Ectodermal cell (in vitro differentiated cells): ENCODE data around the gene CLSTN2.

Source experiments
- H3K27ac ChIP-seq: 2 replicates; pipeline ENCODE4 v1.7.0; 2013; ENCODE audit warnings: mild to moderate bottlenecking, low read depth, low read length; ENCODE audit not compliant: insufficient read depth, poor library complexity, severe bottlenecking
- H3K27me3 ChIP-seq: 2 replicates; pipeline ENCODE4 v1.7.0; 2013; ENCODE audit warnings: mild to moderate bottlenecking, low read length; ENCODE audit not compliant: insufficient read depth, control insufficient read depth, poor library complexity, severe bottlenecking
- H3K36me3 ChIP-seq: one replicate; pipeline ENCODE4 v1.7.0; 2013; ENCODE audit warnings: low read length; ENCODE audit not compliant: control insufficient read depth, insufficient read depth
- H3K4me1 ChIP-seq: one replicate; pipeline ENCODE4 v1.7.0; 2013; ENCODE audit warnings: low read length; ENCODE audit not compliant: control insufficient read depth, insufficient read depth
- H3K4me3 ChIP-seq: 2 replicates; pipeline ENCODE4 v1.7.0; 2013; ENCODE audit warnings: low read depth, low read length, control low read depth; ENCODE audit not compliant: insufficient read depth
- H3K9me3 ChIP-seq: 2 replicates; pipeline ENCODE4 v1.7.0; 2013; ENCODE audit warnings: mild to moderate bottlenecking, low read length, moderate library complexity; ENCODE audit not compliant: control insufficient read depth
- WGBS, 2 experiments: methylation state at CpG; one replicate each; pipeline ENCODE4 v1.1.7; 2013; ENCODE audit warnings: missing lambda C conversion rate in 2 of 2; 5-methylcytosine and 5-hydroxymethylcytosine counted together

CLSTN2 gene

GRCh38 chr3:139940622-139941021 lies 5.6 kb downstream of the CLSTN2 start:
- H3K9me3 ChIP-seq, result no peaks in the 10 kb centered on the region
- no peaks in the 10 kb centered on the region for H3K4me1 ChIP-seq
- no peak overlapping the region for H3K4me3 ChIP-seq
- H3K27ac ChIP-seq, result no peak overlapping the region
- H3K27me3 ChIP-seq, result peaks cover 20% of the 10 kb centered on the region
- WGBS, 2 experiments, result 71 to 82% methylated on average over 1 of the region's 1 CpG
- H3K36me3 ChIP-seq, result no peaks in the 10 kb centered on the region

- Histone ChIP-seq H3K27me3 (peaks cover 10% of the 10 kb centered on the region), H3K9me3 (no peaks in the 10 kb centered on the region), H3K27ac (no peak overlapping the region), H3K4me1 (no peaks in the 10 kb centered on the region), H3K4me3 (no peak overlapping the region), H3K36me3 (no peaks in the 10 kb centered on the region)
- 85 to 93% methylated on average over 4 of the region's 4 CpGs for WGBS, 2 experiments
Observed at GRCh38 chr3:139941580-139941979, 6.6 kb downstream of the CLSTN2 start.

GRCh38 chr3:139944256-139944910 lies 9.4 kb downstream of the CLSTN2 start:
- WGBS, 2 experiments, result 94% methylated on average over 7 of the region's 7 CpGs

GRCh38 chr3:139945386-139945785 lies 10.4 kb downstream of the CLSTN2 start:
- no peak overlapping the region for H3K4me3 ChIP-seq
- H3K36me3 ChIP-seq, result no peaks in the 10 kb centered on the region
- 96 to 100% methylated on average over 2 to 4 of the region's 4 CpGs for WGBS, 2 experiments
- no peaks in the 10 kb centered on the region for H3K27me3 ChIP-seq
- H3K4me1 ChIP-seq, result no peaks in the 10 kb centered on the region
- no peak overlapping the region for H3K27ac ChIP-seq
- no peaks in the 10 kb centered on the region for H3K9me3 ChIP-seq

More at GRCh38 chr3:139944256-139944910, 9.4 kb downstream of the CLSTN2 start:
- Histone ChIP-seq H3K4me3 (no peak overlapping the region), H3K27ac (no peak overlapping the region), H3K9me3 (no peaks in the 10 kb centered on the region), H3K4me1 (no peaks in the 10 kb centered on the region), H3K27me3 (no peaks in the 10 kb centered on the region), H3K36me3 (no peaks in the 10 kb centered on the region)

GRCh38 chr3:139945942-139946341 lies 11.0 kb downstream of the CLSTN2 start:
- H3K36me3 ChIP-seq, result no peaks in the 10 kb centered on the region
- no peak overlapping the region for H3K27ac ChIP-seq
- H3K9me3 ChIP-seq, result no peaks in the 10 kb centered on the region
- no peak overlapping the region for H3K4me3 ChIP-seq
- no peaks in the 10 kb centered on the region for H3K4me1 ChIP-seq
- no peaks in the 10 kb centered on the region for H3K27me3 ChIP-seq

GRCh38 chr3:139948467-139948866 lies 13.5 kb downstream of the CLSTN2 start:
- Histone ChIP-seq H3K9me3 (no peaks in the 10 kb centered on the region), H3K4me3 (no peak overlapping the region), H3K36me3 (no peaks in the 10 kb centered on the region), H3K27ac (no peak overlapping the region), H3K4me1 (no peaks in the 10 kb centered on the region), H3K27me3 (no peaks in the 10 kb centered on the region)

- Histone ChIP-seq H3K27me3 (no peaks in the 10 kb centered on the region), H3K4me3 (no peak overlapping the region), H3K27ac (no peak overlapping the region), H3K36me3 (no peaks in the 10 kb centered on the region), H3K4me1 (no peaks in the 10 kb centered on the region), H3K9me3 (no peaks in the 10 kb centered on the region)
- WGBS, 2 experiments, result 90 to 91% methylated on average over 6 of the region's 6 CpGs
Observed at GRCh38 chr3:139948898-139949297, 13.9 kb downstream of the CLSTN2 start.

GRCh38 chr3:139953131-139953910 lies 18.3 kb downstream of the CLSTN2 start:
- H3K4me1 ChIP-seq, result no peaks in the 10 kb centered on the region
- no peaks in the 10 kb centered on the region for H3K36me3 ChIP-seq
- no peaks in the 10 kb centered on the region for H3K9me3 ChIP-seq
- no peak overlapping the region for H3K27ac ChIP-seq
- WGBS, 2 experiments, result 71 to 73% methylated on average over 2 of the region's 2 CpGs
- H3K4me3 ChIP-seq, result no peak overlapping the region
- H3K27me3 ChIP-seq, result no peaks in the 10 kb centered on the region

- H3K36me3 ChIP-seq, result no peaks in the 10 kb centered on the region
- no peak overlapping the region for H3K27ac ChIP-seq
- no peaks in the 10 kb centered on the region for H3K9me3 ChIP-seq
- H3K4me3 ChIP-seq, result no peak overlapping the region
- no peaks in the 10 kb centered on the region for H3K27me3 ChIP-seq
- no peaks in the 10 kb centered on the region for H3K4me1 ChIP-seq
- 90 to 94% methylated on average over 3 of the region's 3 CpGs for WGBS, 2 experiments
Observed at GRCh38 chr3:139954146-139954860, 19.3 kb downstream of the CLSTN2 start.

- H3K27ac ChIP-seq, result no peak overlapping the region
- H3K4me1 ChIP-seq, result no peaks in the 10 kb centered on the region
- H3K4me3 ChIP-seq, result no peak overlapping the region
- 72 to 85% methylated on average over 4 of the region's 4 CpGs for WGBS, 2 experiments
- H3K27me3 ChIP-seq, result no peaks in the 10 kb centered on the region
- H3K9me3 ChIP-seq, result no peaks in the 10 kb centered on the region
- no peaks in the 10 kb centered on the region for H3K36me3 ChIP-seq
Observed at GRCh38 chr3:139957844-139958243, 22.9 kb downstream of the CLSTN2 start.
